GM12878 (cell line): Measurements from ENCODE around the gene ADH7.

Experiments used
- ASH2L ChIP-seq: fragments of 300-600, 200-600 bp; sonication (generic); IDR thresholded peaks from 2 replicates; pipeline ENCODE4 v1.6.1; 2017; ENCODE audit warnings: low read depth, mild to moderate bottlenecking, borderline replicate concordance
- BCL11A ChIP-seq: IDR thresholded peaks from 2 replicates; pipeline ENCODE4 v1.6.1; 2011; ENCODE audit warnings: low read depth, low read length
- CBX5 ChIP-seq: sonication (generic); IDR thresholded peaks from 2 replicates; pipeline ENCODE4 v1.6.1; 2016; ENCODE audit warnings: low read depth, moderate library complexity, mild to moderate bottlenecking, inconsistent platforms
- DPF2 ChIP-seq: fragments of 450-650 bp; IDR thresholded peaks from 2 replicates; pipeline ENCODE4 v1.6.1; 2017; ENCODE audit warnings: mild to moderate bottlenecking
- EZH2 ChIP-seq: IDR thresholded peaks from 2 replicates; pipeline ENCODE4 v1.6.1; 2012; ENCODE audit warnings: low read depth, mild to moderate bottlenecking, control low read depth, inconsistent platforms, low read length, borderline replicate concordance; ENCODE audit not compliant: control insufficient read depth
- GATAD2B ChIP-seq: fragments of 450-650 bp; conservative IDR thresholded peaks from 2 replicates; pipeline ENCODE4 v1.6.1; 2017; ENCODE audit warnings: low read depth, mild to moderate bottlenecking, moderate library complexity
- JUND ChIP-seq: IDR thresholded peaks from 2 replicates; pipeline ENCODE4 v1.6.1; 2012; ENCODE audit warnings: low read depth, mild to moderate bottlenecking, low read length, improper control_type of control experiment, moderate library complexity
- KDM1A ChIP-seq: fragments of 200-600 bp; sonication (generic); IDR thresholded peaks from 2 replicates; pipeline ENCODE4 v1.6.1; 2016; ENCODE audit warnings: borderline replicate concordance
- POLR2A ChIP-seq: IDR thresholded peaks from 2 replicates; pipeline ENCODE4 v1.6.1; 2011; ENCODE audit warnings: low read depth, mild to moderate bottlenecking, low read length
- RB1 ChIP-seq: fragments of 450-650 bp; formaldehyde crosslinking; IDR thresholded peaks from 2 replicates; pipeline ENCODE4 v1.6.1; 2017; ENCODE audit warnings: mild to moderate bottlenecking, borderline replicate concordance
- SIN3A ChIP-seq: IDR thresholded peaks from 2 replicates; pipeline ENCODE4 v1.6.1; 2012; ENCODE audit warnings: low read depth, low read length, improper control_type of control experiment
- TAF1 ChIP-seq: IDR thresholded peaks from 2 replicates; pipeline ENCODE4 v1.6.1; 2011; ENCODE audit warnings: mild to moderate bottlenecking, low read depth, low read length, borderline replicate concordance
- TF ChIP-seq, protein P1 (sequence below), 3 experiments: IDR thresholded peaks in 2 of 3; conservative IDR thresholded peaks in 1 of 3; 2 replicates each; pipeline ENCODE4 v1.5.1; 2011; ENCODE audit warnings: low read depth in 3 of 3, low read length in 3 of 3, mild to moderate bottlenecking in 3 of 3, control low read depth in 2 of 3, moderate library complexity in 2 of 3, inconsistent platforms in 1 of 3, mixed read lengths in 1 of 3; ENCODE audit not compliant: control insufficient read depth in 2 of 3, insufficient read depth in 1 of 3; ENCODE audit errors: extremely low read depth in 1 of 3

DNA sequence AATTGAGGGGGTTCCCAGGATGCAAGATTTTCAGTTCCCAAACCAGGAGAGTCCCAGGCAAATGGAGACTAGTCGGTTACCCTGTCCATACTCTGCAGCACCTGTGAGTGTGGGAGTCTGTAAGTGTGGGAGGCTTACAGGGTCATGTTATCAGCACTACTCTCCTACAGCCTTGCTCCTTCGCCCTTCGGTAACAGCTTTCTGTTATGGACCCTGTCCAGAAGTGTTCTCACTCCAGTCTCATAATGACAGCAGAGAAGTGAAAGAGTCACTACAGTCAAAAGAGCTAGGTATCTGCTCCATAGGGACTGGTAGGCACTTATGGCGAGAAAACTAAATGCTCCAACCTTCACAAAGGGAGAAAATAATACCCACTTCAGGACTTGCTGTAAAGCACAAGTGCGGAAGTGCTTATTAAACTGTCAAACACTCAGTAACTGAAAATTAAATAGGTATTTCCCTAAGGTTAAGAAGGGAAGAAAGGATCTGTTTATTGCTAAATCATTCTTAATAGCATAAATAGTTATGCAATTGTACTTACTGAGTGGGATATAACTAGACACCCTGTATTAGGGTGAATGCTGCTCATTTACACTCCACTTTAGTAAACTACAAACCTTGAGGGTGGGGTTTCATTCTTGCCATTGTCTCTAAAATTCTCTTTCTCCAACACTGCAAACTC, 2.7 kb upstream of the ADH7 start:
- TF ChIP-seq, protein P1, sequence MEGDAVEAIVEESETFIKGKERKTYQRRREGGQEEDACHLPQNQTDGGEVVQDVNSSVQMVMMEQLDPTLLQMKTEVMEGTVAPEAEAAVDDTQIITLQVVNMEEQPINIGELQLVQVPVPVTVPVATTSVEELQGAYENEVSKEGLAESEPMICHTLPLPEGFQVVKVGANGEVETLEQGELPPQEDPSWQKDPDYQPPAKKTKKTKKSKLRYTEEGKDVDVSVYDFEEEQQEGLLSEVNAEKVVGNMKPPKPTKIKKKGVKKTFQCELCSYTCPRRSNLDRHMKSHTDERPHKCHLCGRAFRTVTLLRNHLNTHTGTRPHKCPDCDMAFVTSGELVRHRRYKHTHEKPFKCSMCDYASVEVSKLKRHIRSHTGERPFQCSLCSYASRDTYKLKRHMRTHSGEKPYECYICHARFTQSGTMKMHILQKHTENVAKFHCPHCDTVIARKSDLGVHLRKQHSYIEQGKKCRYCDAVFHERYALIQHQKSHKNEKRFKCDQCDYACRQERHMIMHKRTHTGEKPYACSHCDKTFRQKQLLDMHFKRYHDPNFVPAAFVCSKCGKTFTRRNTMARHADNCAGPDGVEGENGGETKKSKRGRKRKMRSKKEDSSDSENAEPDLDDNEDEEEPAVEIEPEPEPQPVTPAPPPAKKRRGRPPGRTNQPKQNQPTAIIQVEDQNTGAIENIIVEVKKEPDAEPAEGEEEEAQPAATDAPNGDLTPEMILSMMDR (IDR thresholded peaks at IDR 0.05 in 2 of 3, conservative IDR thresholded peaks at IDR 0.05 in 1 of 3; ENCODE audit: control insufficient read depth in 2 of 3, extremely low read depth in 1 of 3, insufficient read depth in 1 of 3, low read depth in 3 of 3, low read length in 3 of 3): no peak
- TF ChIP-seq CBX5 (no peak), POLR2A (no peak), BCL11A (no peak), ASH2L (no peak), KDM1A (no peak), TAF1 (no peak), JUND (no peak), GATAD2B (no peak), RB1 (no peak), SIN3A (no peak), EZH2 (no peak), DPF2 (no peak)
